ENCODE measurements around the gene RBM20. TPM values are rescaled to one million over a fixed set of nuclear protein-coding genes. Genes with fewer than 3 reads are reported as not detected.

Gene RBM20
- total RNA-seq, 1 donor from 2014 or later = 0.32 TPM

- Mint-ChIP-seq H3K27ac (peak overlapping the region; percentile 39), H3K27me3 (ENCODE audit: insufficient read depth, low read depth) (peaks cover 11% of the 10 kb centered on the region), H3K9me3 (no peaks in the 10 kb centered on the region), H3K4me1 (peaks cover 14% of the 10 kb centered on the region), H3K36me3 (no peaks in the 10 kb centered on the region), H3K4me3 (no peak overlapping the region)
- TF ChIP-seq EZH2 (IDR thresholded peaks at IDR 0.05) (no peak), EZH2phosphoT487 (IDR thresholded peaks at IDR 0.05) (no peak)
- TF ChIP-seq, protein P1, sequence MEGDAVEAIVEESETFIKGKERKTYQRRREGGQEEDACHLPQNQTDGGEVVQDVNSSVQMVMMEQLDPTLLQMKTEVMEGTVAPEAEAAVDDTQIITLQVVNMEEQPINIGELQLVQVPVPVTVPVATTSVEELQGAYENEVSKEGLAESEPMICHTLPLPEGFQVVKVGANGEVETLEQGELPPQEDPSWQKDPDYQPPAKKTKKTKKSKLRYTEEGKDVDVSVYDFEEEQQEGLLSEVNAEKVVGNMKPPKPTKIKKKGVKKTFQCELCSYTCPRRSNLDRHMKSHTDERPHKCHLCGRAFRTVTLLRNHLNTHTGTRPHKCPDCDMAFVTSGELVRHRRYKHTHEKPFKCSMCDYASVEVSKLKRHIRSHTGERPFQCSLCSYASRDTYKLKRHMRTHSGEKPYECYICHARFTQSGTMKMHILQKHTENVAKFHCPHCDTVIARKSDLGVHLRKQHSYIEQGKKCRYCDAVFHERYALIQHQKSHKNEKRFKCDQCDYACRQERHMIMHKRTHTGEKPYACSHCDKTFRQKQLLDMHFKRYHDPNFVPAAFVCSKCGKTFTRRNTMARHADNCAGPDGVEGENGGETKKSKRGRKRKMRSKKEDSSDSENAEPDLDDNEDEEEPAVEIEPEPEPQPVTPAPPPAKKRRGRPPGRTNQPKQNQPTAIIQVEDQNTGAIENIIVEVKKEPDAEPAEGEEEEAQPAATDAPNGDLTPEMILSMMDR (IDR thresholded peaks at IDR 0.05) = no peak
- Histone ChIP-seq H3K9me3 (ENCODE audit: low read depth) (no peaks in the 10 kb centered on the region), H3K27me3 (no peaks in the 10 kb centered on the region), H3K27ac (no peak overlapping the region), H3K4me1 (peaks cover 6% of the 10 kb centered on the region), H4K20me1 (ENCODE audit: low read depth) (no peaks in the 10 kb centered on the region), H3K4me3 (no peak overlapping the region), H3K9ac (no peak overlapping the region), H3F3A (ENCODE audit: low read depth) (no peaks in the 10 kb centered on the region), H3K36me3 (no peaks in the 10 kb centered on the region), H3K4me2 (no peak overlapping the region), H3K79me2 (ENCODE audit: low read depth) (no peaks in the 10 kb centered on the region), H2AFZ (replicated peaks) (no peak overlapping the region)
- DNase-seq (ENCODE audit: low spot score) = no peak
These were observed 137.0 kb downstream of the RBM20 start for GRCh38 chr10:110781139-110781538.

DNA sequence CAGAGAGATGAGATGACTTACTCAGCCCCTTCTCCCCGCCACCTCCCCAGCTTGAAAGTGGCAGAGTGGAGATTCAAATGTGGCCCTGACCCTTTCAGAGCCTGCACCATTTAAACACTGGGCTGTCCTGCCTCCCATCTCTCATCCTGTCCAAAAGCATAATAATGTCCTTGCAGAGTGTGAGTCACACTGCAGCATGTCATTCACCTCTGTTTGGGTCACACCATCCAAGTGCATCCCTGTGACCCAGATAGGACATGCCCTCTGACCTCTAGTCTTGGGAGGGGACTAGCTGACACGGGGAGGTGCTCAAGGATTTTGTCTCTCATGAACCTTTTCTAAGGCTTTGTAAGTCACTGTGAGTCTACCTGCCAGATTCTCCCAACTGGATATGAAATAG, 138.5 kb downstream of the RBM20 start:
- H3K27ac Mint-ChIP-seq = no peak overlapping the region
- no peaks in the 10 kb centered on the region for H3K9me3 Mint-ChIP-seq
- H3K27ac ChIP-seq = no peak overlapping the region
- TF ChIP-seq, protein P1 (IDR thresholded peaks at IDR 0.05) = no peak
- TF ChIP-seq EZH2 (IDR thresholded peaks at IDR 0.05) = no peak
- TF ChIP-seq EZH2phosphoT487 (IDR thresholded peaks at IDR 0.05) = no peak
- H3K27me3 Mint-ChIP-seq (ENCODE audit: insufficient read depth, low read depth) = peaks cover 20% of the 10 kb centered on the region
- H3K9ac ChIP-seq = no peak overlapping the region
- H3K4me3 Mint-ChIP-seq = no peak overlapping the region
- H3K27me3 ChIP-seq = no peaks in the 10 kb centered on the region
- H2AFZ ChIP-seq (replicated peaks) = no peak overlapping the region
- H3F3A ChIP-seq (ENCODE audit: low read depth) = no peaks in the 10 kb centered on the region
- peaks cover 23% of the 10 kb centered on the region for H3K4me1 Mint-ChIP-seq
- no peaks in the 10 kb centered on the region for H4K20me1 ChIP-seq (ENCODE audit: low read depth)
- no peaks in the 10 kb centered on the region for H3K79me2 ChIP-seq (ENCODE audit: low read depth)
- no peaks in the 10 kb centered on the region for H3K36me3 ChIP-seq
- H3K4me2 ChIP-seq = no peak overlapping the region
- H3K4me1 ChIP-seq = peaks cover 10% of the 10 kb centered on the region
- DNase-seq (ENCODE audit: low spot score) = no peak
- H3K4me3 ChIP-seq = no peak overlapping the region
- H3K9me3 ChIP-seq (ENCODE audit: low read depth) = no peaks in the 10 kb centered on the region
- H3K36me3 Mint-ChIP-seq = no peaks in the 10 kb centered on the region

DNA sequence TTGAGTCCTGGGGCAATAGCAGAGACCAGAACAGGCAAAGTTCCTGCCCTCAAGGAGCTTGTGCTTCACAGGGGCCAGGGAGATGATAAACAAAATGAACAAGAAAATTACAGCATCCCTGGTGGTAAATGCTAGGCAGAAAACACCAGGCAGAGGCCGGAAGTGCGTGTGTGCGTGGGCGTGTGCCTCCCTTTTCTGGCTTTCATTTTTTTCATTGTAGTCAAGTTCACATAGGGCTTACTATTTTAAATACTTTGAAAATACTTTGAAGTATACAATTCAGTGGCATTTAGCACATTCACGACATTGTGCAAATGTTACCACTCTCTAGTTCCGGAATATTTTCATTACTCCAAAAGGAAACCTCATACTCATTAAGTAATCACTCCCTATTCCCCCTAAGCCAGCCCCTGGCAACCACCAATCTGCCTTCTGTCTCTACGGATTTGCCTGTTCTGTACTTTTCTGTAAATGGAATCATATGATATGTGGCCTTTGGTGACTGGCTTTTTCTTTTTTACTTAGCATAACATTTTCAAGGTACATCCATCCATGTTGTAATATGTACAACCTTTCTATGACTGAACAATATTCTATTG, 139.5 kb downstream of the RBM20 start:
- Mint-ChIP-seq H3K27ac (no peak overlapping the region), H3K36me3 (no peaks in the 10 kb centered on the region), H3K4me1 (peaks cover 23% of the 10 kb centered on the region), H3K27me3 (ENCODE audit: insufficient read depth, low read depth) (peaks cover 16% of the 10 kb centered on the region), H3K4me3 (no peak overlapping the region), H3K9me3 (no peaks in the 10 kb centered on the region)
- Histone ChIP-seq H3K4me3 (no peak overlapping the region), H4K20me1 (ENCODE audit: low read depth) (no peaks in the 10 kb centered on the region), H3K36me3 (no peaks in the 10 kb centered on the region), H3K27ac (no peak overlapping the region), H3K79me2 (ENCODE audit: low read depth) (no peaks in the 10 kb centered on the region), H3K27me3 (no peaks in the 10 kb centered on the region), H3K4me2 (no peak overlapping the region), H2AFZ (replicated peaks) (no peak overlapping the region), H3K9ac (no peak overlapping the region), H3K9me3 (ENCODE audit: low read depth) (no peaks in the 10 kb centered on the region), H3F3A (ENCODE audit: low read depth) (no peaks in the 10 kb centered on the region), H3K4me1 (peaks cover 10% of the 10 kb centered on the region)
- no peak for DNase-seq (ENCODE audit: low spot score)
- TF ChIP-seq, protein P1 (IDR thresholded peaks at IDR 0.05) = no peak
- TF ChIP-seq EZH2phosphoT487 (IDR thresholded peaks at IDR 0.05) = no peak

All from neural progenitor cell (in vitro differentiated cells).